ENCODE data around the gene PRKCA.

DNA sequence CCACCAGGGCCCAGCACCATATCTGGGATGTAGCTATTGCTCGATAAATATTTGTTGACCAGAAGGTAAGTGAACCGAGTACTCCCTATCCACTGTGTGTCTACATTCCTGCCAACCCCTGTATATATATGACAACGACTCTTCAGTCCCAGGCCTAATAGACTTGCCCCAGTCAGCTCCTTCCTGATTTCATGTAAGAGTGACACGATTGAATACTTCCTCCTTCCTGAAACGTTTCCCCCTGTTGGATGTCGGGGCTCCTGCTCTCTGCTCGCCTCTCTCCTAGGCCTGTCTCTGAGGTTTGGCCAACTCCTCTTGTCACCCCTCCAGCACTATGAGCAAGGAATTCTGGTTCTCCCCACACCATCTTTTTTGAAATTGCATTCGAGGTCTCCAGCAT is 178.9 kb downstream of the PRKCA start:
- TF ChIP-seq POLR2AphosphoS5 (IDR thresholded peaks at IDR 0.05; ENCODE audit: low read depth, low read length): no peak
- TF ChIP-seq REST (IDR thresholded peaks at IDR 0.05; ENCODE audit: insufficient read depth in 1 of 2, low read depth in 2 of 2, low read length in 2 of 2): no peak
- no peak for TF ChIP-seq SIN3A (IDR thresholded peaks at IDR 0.05; ENCODE audit: borderline replicate concordance, insufficient read depth, low read length)
- TF ChIP-seq TAF1 (IDR thresholded peaks at IDR 0.05; ENCODE audit: borderline replicate concordance, insufficient read depth, low read length): no peak
- no peak for TF ChIP-seq FOXP2 (optimal IDR thresholded peaks at IDR 0.05; ENCODE audit: borderline replicate concordance, extremely low read depth, extremely low read length, insufficient read depth)
